WTC11 (cell line): ENCODE measurements around the gene ZNF598.

Experiments used
- CREM ChIP-seq: sonication (generic); formaldehyde crosslinking; IDR thresholded peaks from 2 replicates; pipeline ENCODE4 v1.8.1; 2022; ENCODE audit warnings: mild to moderate bottlenecking, missing genetic modification reagents, moderate library complexity
- FOXK1 ChIP-seq: sonication (generic); formaldehyde crosslinking; IDR thresholded peaks from 2 replicates; pipeline ENCODE4 v1.8.0; 2022; ENCODE audit warnings: mild to moderate bottlenecking, moderate library complexity, missing genetic modification reagents
- JUN ChIP-seq: sonication (generic); formaldehyde crosslinking; IDR thresholded peaks from 2 replicates; pipeline ENCODE4 v1.8.0; 2023; ENCODE audit warnings: mild to moderate bottlenecking, missing genetic modification reagents
- MAX ChIP-seq: sonication (generic); formaldehyde crosslinking; IDR thresholded peaks from 2 replicates; pipeline ENCODE4 v1.8.0; 2022; ENCODE audit warnings: mild to moderate bottlenecking, missing genetic modification reagents
- NFYB ChIP-seq: sonication (generic); formaldehyde crosslinking; conservative IDR thresholded peaks from 2 replicates; pipeline ENCODE4 v1.8.0; 2022; ENCODE audit warnings: low read depth, missing genetic modification reagents
- NR3C1 ChIP-seq: sonication (generic); formaldehyde crosslinking; conservative IDR thresholded peaks from 2 replicates; pipeline ENCODE4 v1.8.1; 2023; ENCODE audit warnings: low read depth, mild to moderate bottlenecking, missing genetic modification reagents
- RELA ChIP-seq: sonication (generic); formaldehyde crosslinking; IDR thresholded peaks from 2 replicates; pipeline ENCODE4 v1.8.1; 2022; ENCODE audit warnings: missing genetic modification reagents, mild to moderate bottlenecking, borderline replicate concordance
- TEAD4 ChIP-seq: sonication (generic); formaldehyde crosslinking; IDR thresholded peaks from 2 replicates; pipeline ENCODE4 v1.8.0; 2022; ENCODE audit warnings: mild to moderate bottlenecking, missing genetic modification reagents
- ZNF317 ChIP-seq: sonication (generic); formaldehyde crosslinking; IDR thresholded peaks from 2 replicates; pipeline ENCODE4 v1.8.1; 2023; ENCODE audit warnings: low read depth, mild to moderate bottlenecking, moderate library complexity, missing genetic modification reagents, borderline replicate concordance
- TF ChIP-seq, protein P1 (sequence below): sonication (generic); formaldehyde crosslinking; IDR thresholded peaks from 2 replicates; pipeline ENCODE4 v1.8.1; 2022; ENCODE audit warnings: missing genetic modification reagents, borderline replicate concordance
- TF ChIP-seq, protein P2 (sequence below): fragments of 200-600 bp; IDR thresholded peaks from 2 replicates; pipeline ENCODE4 v1.8.0; 2022; ENCODE audit warnings: antibody characterized with exemption
- TF ChIP-seq, protein P3 (sequence below): sonication (generic); formaldehyde crosslinking; conservative IDR thresholded peaks from 2 replicates; pipeline ENCODE4 v1.8.1; 2023; ENCODE audit warnings: mild to moderate bottlenecking, low read depth, missing genetic modification reagents, moderate library complexity
- TF ChIP-seq, protein P4 (sequence below): sonication (generic); formaldehyde crosslinking; IDR thresholded peaks from 2 replicates; pipeline ENCODE4 v1.8.1; 2022; ENCODE audit warnings: mild to moderate bottlenecking, moderate library complexity, missing genetic modification reagents
- TF ChIP-seq, protein P5 (sequence below): sonication (generic); formaldehyde crosslinking; IDR thresholded peaks from 2 replicates; pipeline ENCODE4 v1.8.1; 2023; ENCODE audit warnings: mild to moderate bottlenecking, missing genetic modification reagents, moderate library complexity

DNA sequence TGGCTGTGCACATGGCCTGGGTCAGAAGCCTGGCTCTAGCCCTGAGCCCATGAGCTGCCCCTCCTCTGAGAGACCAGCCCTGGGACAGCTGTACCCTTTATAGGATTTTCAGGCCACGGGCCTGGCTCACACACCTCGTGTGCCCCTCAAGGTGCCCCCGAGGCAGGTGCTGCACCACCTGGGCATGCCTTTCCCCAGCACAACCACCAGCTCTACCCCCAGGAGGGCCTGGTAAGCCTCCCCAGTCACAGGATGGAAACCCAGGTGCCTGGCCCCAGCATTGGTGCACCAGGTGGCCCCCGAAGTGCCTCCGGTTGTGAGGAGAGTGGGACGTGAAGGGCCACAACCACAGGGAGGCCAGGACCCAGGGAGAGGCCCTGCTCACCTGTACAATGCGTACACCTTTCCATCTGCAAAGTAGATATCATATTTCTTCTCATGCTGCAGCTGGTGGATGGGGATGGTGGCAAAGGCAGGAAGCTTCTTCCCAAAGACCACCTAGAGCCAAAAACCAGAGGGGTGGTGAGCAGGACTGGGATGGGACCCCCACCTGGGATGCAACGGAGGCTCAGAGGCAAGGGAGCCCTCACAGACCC lies 6.3 kb downstream of the ZNF598 start:
- no peak for TF ChIP-seq NR3C1 (CRISPR knock-in tag)
- no peak for TF ChIP-seq MAX (CRISPR knock-in tag)
- TF ChIP-seq, protein P1, sequence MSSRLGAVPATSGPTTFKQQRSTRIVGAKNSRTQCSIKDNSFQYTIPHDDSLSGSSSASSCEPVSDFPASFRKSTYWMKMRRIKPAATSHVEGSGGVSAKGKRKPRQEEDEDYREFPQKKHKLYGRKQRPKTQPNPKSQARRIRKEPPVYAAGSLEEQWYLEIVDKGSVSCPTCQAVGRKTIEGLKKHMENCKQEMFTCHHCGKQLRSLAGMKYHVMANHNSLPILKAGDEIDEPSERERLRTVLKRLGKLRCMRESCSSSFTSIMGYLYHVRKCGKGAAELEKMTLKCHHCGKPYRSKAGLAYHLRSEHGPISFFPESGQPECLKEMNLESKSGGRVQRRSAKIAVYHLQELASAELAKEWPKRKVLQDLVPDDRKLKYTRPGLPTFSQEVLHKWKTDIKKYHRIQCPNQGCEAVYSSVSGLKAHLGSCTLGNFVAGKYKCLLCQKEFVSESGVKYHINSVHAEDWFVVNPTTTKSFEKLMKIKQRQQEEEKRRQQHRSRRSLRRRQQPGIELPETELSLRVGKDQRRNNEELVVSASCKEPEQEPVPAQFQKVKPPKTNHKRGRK (CRISPR knock-in tag), result no peak
- no peak for TF ChIP-seq FOXK1 (CRISPR knock-in tag)
- TF ChIP-seq JUN (CRISPR knock-in tag), result no peak
- TF ChIP-seq, protein P2, sequence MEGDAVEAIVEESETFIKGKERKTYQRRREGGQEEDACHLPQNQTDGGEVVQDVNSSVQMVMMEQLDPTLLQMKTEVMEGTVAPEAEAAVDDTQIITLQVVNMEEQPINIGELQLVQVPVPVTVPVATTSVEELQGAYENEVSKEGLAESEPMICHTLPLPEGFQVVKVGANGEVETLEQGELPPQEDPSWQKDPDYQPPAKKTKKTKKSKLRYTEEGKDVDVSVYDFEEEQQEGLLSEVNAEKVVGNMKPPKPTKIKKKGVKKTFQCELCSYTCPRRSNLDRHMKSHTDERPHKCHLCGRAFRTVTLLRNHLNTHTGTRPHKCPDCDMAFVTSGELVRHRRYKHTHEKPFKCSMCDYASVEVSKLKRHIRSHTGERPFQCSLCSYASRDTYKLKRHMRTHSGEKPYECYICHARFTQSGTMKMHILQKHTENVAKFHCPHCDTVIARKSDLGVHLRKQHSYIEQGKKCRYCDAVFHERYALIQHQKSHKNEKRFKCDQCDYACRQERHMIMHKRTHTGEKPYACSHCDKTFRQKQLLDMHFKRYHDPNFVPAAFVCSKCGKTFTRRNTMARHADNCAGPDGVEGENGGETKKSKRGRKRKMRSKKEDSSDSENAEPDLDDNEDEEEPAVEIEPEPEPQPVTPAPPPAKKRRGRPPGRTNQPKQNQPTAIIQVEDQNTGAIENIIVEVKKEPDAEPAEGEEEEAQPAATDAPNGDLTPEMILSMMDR, result no peak
- TF ChIP-seq, protein P3, sequence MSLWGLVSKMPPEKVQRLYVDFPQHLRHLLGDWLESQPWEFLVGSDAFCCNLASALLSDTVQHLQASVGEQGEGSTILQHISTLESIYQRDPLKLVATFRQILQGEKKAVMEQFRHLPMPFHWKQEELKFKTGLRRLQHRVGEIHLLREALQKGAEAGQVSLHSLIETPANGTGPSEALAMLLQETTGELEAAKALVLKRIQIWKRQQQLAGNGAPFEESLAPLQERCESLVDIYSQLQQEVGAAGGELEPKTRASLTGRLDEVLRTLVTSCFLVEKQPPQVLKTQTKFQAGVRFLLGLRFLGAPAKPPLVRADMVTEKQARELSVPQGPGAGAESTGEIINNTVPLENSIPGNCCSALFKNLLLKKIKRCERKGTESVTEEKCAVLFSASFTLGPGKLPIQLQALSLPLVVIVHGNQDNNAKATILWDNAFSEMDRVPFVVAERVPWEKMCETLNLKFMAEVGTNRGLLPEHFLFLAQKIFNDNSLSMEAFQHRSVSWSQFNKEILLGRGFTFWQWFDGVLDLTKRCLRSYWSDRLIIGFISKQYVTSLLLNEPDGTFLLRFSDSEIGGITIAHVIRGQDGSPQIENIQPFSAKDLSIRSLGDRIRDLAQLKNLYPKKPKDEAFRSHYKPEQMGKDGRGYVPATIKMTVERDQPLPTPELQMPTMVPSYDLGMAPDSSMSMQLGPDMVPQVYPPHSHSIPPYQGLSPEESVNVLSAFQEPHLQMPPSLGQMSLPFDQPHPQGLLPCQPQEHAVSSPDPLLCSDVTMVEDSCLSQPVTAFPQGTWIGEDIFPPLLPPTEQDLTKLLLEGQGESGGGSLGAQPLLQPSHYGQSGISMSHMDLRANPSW (CRISPR knock-in tag), result no peak
- TF ChIP-seq NFYB (CRISPR knock-in tag), result no peak
- TF ChIP-seq ZNF317 (CRISPR knock-in tag), result no peak
- no peak for TF ChIP-seq TEAD4 (CRISPR knock-in tag)
- TF ChIP-seq CREM (CRISPR knock-in tag), result no peak
- TF ChIP-seq, protein P4, sequence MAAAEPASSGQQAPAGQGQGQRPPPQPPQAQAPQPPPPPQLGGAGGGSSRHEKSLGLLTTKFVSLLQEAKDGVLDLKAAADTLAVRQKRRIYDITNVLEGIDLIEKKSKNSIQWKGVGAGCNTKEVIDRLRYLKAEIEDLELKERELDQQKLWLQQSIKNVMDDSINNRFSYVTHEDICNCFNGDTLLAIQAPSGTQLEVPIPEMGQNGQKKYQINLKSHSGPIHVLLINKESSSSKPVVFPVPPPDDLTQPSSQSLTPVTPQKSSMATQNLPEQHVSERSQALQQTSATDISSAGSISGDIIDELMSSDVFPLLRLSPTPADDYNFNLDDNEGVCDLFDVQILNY (CRISPR knock-in tag), result no peak
- TF ChIP-seq RELA, result no peak
- TF ChIP-seq, protein P5, sequence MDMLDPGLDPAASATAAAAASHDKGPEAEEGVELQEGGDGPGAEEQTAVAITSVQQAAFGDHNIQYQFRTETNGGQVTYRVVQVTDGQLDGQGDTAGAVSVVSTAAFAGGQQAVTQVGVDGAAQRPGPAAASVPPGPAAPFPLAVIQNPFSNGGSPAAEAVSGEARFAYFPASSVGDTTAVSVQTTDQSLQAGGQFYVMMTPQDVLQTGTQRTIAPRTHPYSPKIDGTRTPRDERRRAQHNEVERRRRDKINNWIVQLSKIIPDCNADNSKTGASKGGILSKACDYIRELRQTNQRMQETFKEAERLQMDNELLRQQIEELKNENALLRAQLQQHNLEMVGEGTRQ (CRISPR knock-in tag), result no peak
